AG10803 (cell line): ENCODE measurements around the gene FYN.

Source experiments
- DNase-seq: peaks from one replicate; pipeline ENCODE4 v3.0.0; 2010; ENCODE audit warnings: low read depth
- H3K4me3 ChIP-seq: 2 replicates; pipeline ENCODE4 v1.5.1; 2011; ENCODE audit warnings: mild to moderate bottlenecking, low read length, control low read depth
- TF ChIP-seq, protein P1 (sequence below): conservative IDR thresholded peaks from 2 replicates; pipeline ENCODE4 v1.5.1; 2011; ENCODE audit warnings: mild to moderate bottlenecking, low read length, control low read depth, inconsistent platforms

FYN gene

DNA sequence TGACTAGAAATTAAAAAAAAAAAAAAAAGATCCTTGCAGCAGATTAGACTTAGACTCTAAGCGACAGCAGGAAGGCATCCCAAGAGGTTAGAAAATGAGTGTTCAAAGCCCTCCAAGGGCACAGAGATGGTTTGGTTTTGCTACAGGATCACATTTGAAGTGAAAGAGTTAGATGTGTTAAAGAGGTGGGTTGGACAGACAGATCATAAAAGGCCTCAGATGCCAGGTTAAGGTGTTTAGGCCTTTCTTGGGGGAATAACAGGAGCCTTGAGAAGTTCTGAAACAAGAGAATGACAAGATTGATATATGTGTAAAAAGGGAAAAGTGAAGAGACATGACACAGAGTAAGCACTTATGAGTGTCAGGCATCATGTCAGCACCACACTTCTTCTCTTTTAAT, 107.5 kb downstream of the FYN start:
- no peak for DNase-seq
- H3K4me3 ChIP-seq = no peak overlapping the region
- TF ChIP-seq, protein P1, sequence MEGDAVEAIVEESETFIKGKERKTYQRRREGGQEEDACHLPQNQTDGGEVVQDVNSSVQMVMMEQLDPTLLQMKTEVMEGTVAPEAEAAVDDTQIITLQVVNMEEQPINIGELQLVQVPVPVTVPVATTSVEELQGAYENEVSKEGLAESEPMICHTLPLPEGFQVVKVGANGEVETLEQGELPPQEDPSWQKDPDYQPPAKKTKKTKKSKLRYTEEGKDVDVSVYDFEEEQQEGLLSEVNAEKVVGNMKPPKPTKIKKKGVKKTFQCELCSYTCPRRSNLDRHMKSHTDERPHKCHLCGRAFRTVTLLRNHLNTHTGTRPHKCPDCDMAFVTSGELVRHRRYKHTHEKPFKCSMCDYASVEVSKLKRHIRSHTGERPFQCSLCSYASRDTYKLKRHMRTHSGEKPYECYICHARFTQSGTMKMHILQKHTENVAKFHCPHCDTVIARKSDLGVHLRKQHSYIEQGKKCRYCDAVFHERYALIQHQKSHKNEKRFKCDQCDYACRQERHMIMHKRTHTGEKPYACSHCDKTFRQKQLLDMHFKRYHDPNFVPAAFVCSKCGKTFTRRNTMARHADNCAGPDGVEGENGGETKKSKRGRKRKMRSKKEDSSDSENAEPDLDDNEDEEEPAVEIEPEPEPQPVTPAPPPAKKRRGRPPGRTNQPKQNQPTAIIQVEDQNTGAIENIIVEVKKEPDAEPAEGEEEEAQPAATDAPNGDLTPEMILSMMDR = no peak

DNA sequence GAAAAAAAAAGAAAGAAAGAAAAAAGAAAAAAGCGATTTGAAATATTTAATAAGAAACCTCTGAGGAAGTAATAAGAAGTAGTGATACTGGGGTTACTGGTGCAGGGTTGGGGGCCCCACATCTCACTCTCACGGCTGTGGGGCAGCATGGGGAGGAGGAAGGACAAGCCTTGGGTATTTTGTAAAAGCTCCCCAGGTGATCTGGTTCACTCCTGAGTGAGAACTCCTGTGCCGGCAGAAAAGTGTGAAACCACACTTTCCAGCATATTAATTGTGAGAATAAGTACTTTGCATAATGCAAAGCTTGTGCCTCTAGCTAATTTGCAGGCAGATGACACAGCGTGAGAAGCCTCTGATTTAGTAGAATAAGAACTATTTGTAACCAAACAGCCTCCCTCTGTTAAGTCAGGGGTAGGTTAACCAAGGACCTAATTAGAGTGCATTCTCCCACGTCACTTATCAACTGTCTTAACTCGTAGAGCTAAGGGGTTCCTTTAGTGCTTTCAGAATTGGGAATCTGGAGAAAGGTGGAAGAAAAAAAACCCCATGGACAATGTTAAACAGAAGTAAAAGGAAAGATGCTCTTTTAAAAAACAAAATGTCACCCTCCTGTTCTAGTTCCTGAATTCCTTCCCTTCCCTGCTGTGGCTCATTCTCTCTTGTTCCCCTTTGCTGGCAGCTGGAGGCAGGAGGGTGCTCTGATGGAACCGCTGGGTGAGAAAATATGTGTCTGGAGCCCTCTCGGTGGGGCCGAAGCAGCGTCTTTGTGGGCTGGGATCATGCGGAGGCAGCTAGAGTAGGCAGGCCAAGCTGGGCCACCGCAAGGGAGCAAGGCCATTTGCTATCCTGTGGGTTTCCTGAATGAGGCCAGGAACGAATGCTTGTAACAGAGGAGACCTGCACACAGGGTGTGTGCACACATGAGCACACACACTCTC, 108.7 kb downstream of the FYN start:
- TF ChIP-seq, protein P1 = no peak
- H3K4me3 ChIP-seq = no peak overlapping the region
- DNase-seq = no peak

DNA sequence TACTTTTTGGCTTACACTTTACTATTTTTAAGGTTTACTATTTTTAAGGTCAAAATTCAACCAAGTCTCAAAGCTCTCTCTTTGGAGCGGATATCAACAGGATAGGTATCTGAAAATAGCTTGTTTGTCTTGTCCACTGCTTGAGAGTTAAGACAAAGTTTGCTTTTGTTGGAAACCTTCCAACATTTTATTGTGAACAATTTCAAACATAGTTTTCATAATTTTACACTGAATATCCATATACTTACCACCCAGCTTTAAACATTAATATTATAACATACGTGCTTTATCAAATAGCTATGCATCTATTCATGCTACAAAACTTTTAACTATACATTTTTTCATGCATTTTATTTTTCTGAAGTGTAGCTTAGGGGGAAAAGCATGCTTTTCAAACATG, 109.9 kb downstream of the FYN start:
- H3K4me3 ChIP-seq = no peak overlapping the region
- no peak for DNase-seq
- TF ChIP-seq, protein P1 = no peak

DNA sequence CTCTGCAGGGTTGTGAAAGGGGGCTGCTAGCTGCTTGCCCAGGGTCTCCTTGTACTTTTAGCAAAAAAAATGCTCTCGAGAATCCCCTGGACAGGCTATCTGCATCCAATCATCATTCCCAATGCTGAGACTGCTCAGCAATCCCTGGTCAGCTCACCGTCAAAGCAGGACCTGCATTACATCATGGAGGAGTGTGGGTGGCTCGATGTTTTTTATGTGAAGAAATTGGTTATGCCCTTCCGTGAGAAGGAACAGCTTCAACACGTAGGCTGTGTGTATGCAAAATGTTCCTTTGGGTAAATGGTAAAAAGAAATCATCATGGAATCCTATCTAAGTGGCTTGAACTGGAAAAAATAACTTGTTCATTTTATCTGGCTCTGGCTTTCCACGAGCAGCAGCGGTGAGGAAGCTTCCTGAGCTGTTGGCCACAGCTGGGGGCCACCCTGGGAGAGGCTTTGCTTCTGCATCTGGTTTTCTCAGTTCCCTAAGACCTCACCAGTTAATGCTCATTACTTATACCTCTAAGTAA, 111.4 kb downstream of the FYN start:
- H3K4me3 ChIP-seq = no peak overlapping the region
- no peak for DNase-seq
- TF ChIP-seq, protein P1 = no peak

DNA sequence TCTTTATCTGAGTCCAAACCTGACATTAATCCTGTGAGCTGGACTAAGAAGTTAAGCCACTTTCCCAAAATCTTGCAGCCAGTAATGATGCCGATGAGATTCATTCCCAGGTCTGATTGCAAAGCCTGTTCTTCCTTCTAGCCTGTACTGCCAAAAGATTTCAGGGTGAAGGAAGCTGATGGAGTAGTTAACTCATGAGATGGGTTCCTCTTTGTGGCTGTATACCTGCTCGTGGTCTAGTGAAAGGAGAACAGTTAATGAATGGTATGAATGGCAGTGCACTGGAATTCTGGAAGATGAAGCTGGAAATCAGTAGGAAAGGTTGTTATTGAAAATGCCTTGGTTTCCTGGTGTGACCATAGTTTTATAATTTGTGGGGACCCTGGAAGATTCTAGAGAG, 112.0 kb downstream of the FYN start:
- DNase-seq = no peak
- TF ChIP-seq, protein P1 = no peak
- H3K4me3 ChIP-seq = no peak overlapping the region

DNA sequence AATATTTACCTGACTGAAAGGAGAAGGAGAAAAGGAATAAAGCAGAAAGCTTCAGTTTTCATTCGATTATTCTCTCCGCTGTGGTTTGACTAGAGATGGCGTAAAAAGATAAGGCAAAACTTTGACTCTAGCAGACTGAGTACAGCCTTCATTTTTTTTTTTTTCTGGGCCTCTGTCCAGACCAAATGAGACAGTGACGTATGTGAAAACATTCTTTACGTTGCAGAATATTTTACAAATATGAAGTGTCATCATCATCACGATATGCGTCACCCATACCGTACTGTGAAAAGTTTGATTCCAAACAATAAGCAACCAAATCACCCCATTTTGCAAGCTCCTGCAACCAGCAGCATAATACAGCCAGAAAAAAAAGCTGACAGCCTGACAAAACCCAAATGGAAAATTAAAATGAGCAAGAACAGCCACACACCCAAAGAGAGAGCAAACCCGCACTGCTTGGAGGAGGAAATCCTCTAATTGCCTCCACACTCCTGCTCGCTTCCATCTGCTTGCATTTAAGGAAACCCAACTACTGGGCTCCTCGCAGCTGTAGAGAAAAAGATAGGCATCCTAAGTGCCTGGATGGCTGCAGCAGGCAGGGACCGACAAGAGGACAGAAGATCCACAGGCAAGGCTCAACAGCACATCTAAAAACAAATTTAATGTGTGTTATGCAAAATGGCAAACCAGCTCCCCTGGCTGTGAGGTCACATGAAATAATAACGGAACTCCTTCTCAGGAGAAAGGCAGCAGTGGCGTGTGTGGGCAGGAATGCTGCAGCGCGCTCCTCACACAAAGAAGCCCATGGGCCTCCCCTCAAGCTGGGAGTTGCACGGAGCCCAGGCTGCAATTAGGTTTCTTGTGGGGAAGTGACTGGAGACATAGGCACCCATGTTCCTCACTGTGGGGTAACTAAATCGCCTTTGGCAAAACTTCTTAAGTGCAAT, 113.1 kb downstream of the FYN start:
- TF ChIP-seq, protein P1 = no peak
- peak; percentile 91 for DNase-seq
- peak overlapping the region; percentile 46 for H3K4me3 ChIP-seq
